Prostate gland (tissue), 2 donors: Measurements from ENCODE around the gene CRIP2. TPM values are rescaled to one million over a fixed set of nuclear protein-coding genes. Genes with fewer than 3 reads are reported as not detected.

Experiments
- DNase-seq: peaks from one replicate; pipeline ENCODE4 v3.0.0-alpha.2; 2019; ENCODE audit warnings: low spot score
- H3K27ac ChIP-seq, 2 donors: fragments of 200-600 bp; sonication (generic); 2 replicates each; pipeline ENCODE4 v1.5.1; 2017 to 2019
- H3K27me3 ChIP-seq: fragments of 200-600 bp; sonication (generic); replicated peaks from 2 replicates; pipeline ENCODE4 v1.5.1; 2019; ENCODE audit not compliant: insufficient read depth
- H3K36me3 ChIP-seq, 2 donors: fragments of 200-600 bp; sonication (generic); 1 replicate in 1 of 2; 2 replicates in 1 of 2; pipeline versions ENCODE4 v1.5.1 to v1.8.1; 2017 to 2019
- H3K4me1 ChIP-seq: fragments of 200-600 bp; sonication (generic); replicated peaks from 2 replicates; pipeline ENCODE4 v1.5.1; 2019
- H3K4me3 ChIP-seq, 2 donors: fragments of 200-600 bp; sonication (generic); 2 replicates each; pipeline ENCODE4 v1.5.1; 2017 to 2019
- H3K9me3 ChIP-seq: fragments of 200-600 bp; sonication (generic); 2 replicates; pipeline ENCODE4 v1.5.1; 2017
- POLR2A ChIP-seq: fragments of 450-650 bp; IDR thresholded peaks from one replicate; pipeline ENCODE4 v1.6.1; 2016; ENCODE audit warnings: antibody characterized with exemption, mild to moderate bottlenecking
- POLR2AphosphoS5 ChIP-seq: sonication (generic); formaldehyde crosslinking; IDR thresholded peaks from one replicate; pipeline ENCODE4 v1.6.1; 2017; ENCODE audit warnings: antibody characterized with exemption
- WGBS: methylation state at CpG from one replicate; pipeline ENCODE4 v1.1.5; 2018; 5-methylcytosine and 5-hydroxymethylcytosine counted together
- intact Hi-C: fragments of 100-400 bp; cut with DNase I; formaldehyde crosslinking; loops from one replicate; pipeline ENCODE4 v1.14.2; 2022
- total RNA-seq, 2 donors: library from RNA; depleted of rRNA; stranded (reverse); fragments of >200 nt; gene quantifications; one replicate each; pipeline ENCODE4 v1.1.0, GENCODE V29; 2016
- TF ChIP-seq, protein P1 (sequence below), 4 experiments: fragments of 200-600 bp in 2 of 4; fragments of 450-650 bp in 2 of 4; sonication (generic) in 2 of 4; IDR thresholded peaks; 1 replicate in 3 of 4; 2 replicates in 1 of 4; pipeline ENCODE4 v1.5.1; 2016 to 2019; ENCODE audit warnings: antibody characterized with exemption in 4 of 4, mild to moderate bottlenecking in 2 of 4, moderate library complexity in 2 of 4

CRIP2 gene
- total RNA-seq, 2 donors from 2014 or later: 86.7 to 134 TPM

DNA sequence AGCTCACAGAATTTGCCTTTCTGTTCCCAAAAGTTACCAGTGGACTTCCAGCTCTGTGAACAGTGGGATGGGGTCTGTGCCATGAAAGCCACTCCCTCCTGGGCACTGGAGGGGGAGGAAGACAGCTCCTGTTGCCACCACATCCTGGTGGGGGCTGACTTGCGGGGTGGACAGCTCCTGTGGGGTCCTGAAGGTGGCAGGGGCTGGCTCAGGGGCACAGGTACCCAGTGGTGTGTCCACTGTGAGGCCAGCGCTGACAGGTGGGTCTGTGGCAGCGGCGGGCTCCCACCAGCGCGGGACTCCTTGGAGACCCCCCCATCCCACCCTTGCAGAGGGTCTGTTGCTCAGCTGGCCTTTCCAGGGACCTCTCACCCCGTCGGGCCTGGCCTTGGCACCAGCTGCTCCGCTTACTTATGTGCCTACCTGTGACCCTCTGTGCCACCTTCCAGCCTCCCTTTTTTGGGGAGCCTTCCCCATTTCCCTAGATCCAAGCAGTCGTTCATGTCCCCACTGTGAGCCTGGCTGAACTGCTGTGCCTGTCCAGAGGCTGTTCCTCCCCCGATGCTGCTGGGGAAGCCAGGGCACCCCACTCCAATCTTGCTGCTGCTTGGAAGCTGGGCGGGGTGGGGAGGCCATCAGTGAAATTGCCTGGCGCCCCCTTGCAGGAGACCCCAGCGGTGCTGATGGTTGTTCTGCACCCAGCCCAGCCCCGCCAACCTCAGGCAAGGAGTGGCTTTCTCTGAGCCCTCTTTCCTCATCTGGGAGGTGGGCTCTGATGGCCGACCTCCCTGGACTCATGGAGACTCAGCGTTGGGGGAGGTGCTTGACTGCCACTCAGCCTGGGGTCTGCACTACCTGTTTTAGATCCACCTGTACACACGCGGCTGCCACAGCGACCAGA, 18.6 kb downstream of the CRIP2 start:
- no peak for DNase-seq
- TF ChIP-seq, protein P1, sequence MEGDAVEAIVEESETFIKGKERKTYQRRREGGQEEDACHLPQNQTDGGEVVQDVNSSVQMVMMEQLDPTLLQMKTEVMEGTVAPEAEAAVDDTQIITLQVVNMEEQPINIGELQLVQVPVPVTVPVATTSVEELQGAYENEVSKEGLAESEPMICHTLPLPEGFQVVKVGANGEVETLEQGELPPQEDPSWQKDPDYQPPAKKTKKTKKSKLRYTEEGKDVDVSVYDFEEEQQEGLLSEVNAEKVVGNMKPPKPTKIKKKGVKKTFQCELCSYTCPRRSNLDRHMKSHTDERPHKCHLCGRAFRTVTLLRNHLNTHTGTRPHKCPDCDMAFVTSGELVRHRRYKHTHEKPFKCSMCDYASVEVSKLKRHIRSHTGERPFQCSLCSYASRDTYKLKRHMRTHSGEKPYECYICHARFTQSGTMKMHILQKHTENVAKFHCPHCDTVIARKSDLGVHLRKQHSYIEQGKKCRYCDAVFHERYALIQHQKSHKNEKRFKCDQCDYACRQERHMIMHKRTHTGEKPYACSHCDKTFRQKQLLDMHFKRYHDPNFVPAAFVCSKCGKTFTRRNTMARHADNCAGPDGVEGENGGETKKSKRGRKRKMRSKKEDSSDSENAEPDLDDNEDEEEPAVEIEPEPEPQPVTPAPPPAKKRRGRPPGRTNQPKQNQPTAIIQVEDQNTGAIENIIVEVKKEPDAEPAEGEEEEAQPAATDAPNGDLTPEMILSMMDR (IDR thresholded peaks at IDR 0.05): no peak
- no peak for TF ChIP-seq POLR2AphosphoS5
- TF ChIP-seq POLR2A: no peak
- Histone ChIP-seq H3K4me3 (no peak overlapping the region), H3K4me1 (peaks cover 4% of the 10 kb centered on the region), H3K27me3 (no peaks in the 10 kb centered on the region), H3K27ac (no peak overlapping the region), H3K9me3 (no peaks in the 10 kb centered on the region), H3K36me3 (no peaks in the 10 kb centered on the region)
- intact Hi-C loops: loop anchor here (5.0 kb wide), 1 partner anchor 46 kb away; no protein-coding TSS in a partner anchor
- WGBS: 89% methylated on average over 20 of the region's 20 CpGs

GRCh38 chr14:105493921-105494605, 19.4 kb downstream of the CRIP2 start:
- WGBS: 94% methylated on average over 11 of the region's 16 CpGs
- TF ChIP-seq POLR2A: no peak
- TF ChIP-seq, protein P1 (IDR thresholded peaks at IDR 0.05): no peak
- Histone ChIP-seq H3K36me3 (no peaks in the 10 kb centered on the region), H3K9me3 (no peaks in the 10 kb centered on the region), H3K27ac (no peak overlapping the region), H3K4me1 (peaks cover 4% of the 10 kb centered on the region), H3K4me3 (no peak overlapping the region), H3K27me3 (no peaks in the 10 kb centered on the region)
- intact Hi-C loops: loop anchor here (5.0 kb wide), 1 partner anchor 47 kb away; no protein-coding TSS in a partner anchor
- no peak for DNase-seq

GRCh38 chr14:105494606-105494929, 19.9 kb downstream of the CRIP2 start:
- no peak overlapping the region for H3K4me3 ChIP-seq
- no peaks in the 10 kb centered on the region for H3K4me1 ChIP-seq
- no peak for DNase-seq
- no peaks in the 10 kb centered on the region for H3K9me3 ChIP-seq
- no peak overlapping the region for H3K27ac ChIP-seq
- intact Hi-C loops: loop anchor here (5.0 kb wide), 1 partner anchor 47 kb away; no protein-coding TSS in a partner anchor
- no peaks in the 10 kb centered on the region for H3K27me3 ChIP-seq
- WGBS: 90% methylated on average over 6 of the region's 6 CpGs
- no peak for TF ChIP-seq POLR2A
- no peak for TF ChIP-seq POLR2AphosphoS5
- TF ChIP-seq, protein P1 (IDR thresholded peaks at IDR 0.05): no peak
- H3K36me3 ChIP-seq: no peaks in the 10 kb centered on the region

- peak; percentile 22 for DNase-seq
- peak overlapping the region in 1 of 2 donors; percentile 19 for H3K27ac ChIP-seq
- H3K9me3 ChIP-seq: no peaks in the 10 kb centered on the region
- 64% methylated on average over 9 of the region's 18 CpGs for WGBS
- TF ChIP-seq POLR2AphosphoS5 (peak; percentile 7), POLR2A (no peak)
- TF ChIP-seq, protein P1 (IDR thresholded peaks at IDR 0.05): no peak
- no peaks in the 10 kb centered on the region for H3K27me3 ChIP-seq
- no peaks in the 10 kb centered on the region for H3K36me3 ChIP-seq
- H3K4me1 ChIP-seq: no peaks in the 10 kb centered on the region
- no peak overlapping the region for H3K4me3 ChIP-seq
- intact Hi-C loops: no loop called here
Observed at GRCh38 chr14:105495101-105495989, 20.7 kb downstream of the CRIP2 start.
